HG03280 (cell line): ENCODE measurements around the gene HDAC5.
"Not testable (repeated sequence)": the region's sequence is repeated elsewhere in the genome, so short reads cannot be mapped to it uniquely, and the experiment has no call there.

Experiments used
- ATAC-seq: cut with Tn5 transposase; IDR thresholded peaks from one replicate; pipeline ENCODE4 v1.9.1; 2021; ENCODE audit warnings: mild to moderate bottlenecking, moderate library complexity; ENCODE audit not compliant: unreplicated experiment

Gene HDAC5

DNA sequence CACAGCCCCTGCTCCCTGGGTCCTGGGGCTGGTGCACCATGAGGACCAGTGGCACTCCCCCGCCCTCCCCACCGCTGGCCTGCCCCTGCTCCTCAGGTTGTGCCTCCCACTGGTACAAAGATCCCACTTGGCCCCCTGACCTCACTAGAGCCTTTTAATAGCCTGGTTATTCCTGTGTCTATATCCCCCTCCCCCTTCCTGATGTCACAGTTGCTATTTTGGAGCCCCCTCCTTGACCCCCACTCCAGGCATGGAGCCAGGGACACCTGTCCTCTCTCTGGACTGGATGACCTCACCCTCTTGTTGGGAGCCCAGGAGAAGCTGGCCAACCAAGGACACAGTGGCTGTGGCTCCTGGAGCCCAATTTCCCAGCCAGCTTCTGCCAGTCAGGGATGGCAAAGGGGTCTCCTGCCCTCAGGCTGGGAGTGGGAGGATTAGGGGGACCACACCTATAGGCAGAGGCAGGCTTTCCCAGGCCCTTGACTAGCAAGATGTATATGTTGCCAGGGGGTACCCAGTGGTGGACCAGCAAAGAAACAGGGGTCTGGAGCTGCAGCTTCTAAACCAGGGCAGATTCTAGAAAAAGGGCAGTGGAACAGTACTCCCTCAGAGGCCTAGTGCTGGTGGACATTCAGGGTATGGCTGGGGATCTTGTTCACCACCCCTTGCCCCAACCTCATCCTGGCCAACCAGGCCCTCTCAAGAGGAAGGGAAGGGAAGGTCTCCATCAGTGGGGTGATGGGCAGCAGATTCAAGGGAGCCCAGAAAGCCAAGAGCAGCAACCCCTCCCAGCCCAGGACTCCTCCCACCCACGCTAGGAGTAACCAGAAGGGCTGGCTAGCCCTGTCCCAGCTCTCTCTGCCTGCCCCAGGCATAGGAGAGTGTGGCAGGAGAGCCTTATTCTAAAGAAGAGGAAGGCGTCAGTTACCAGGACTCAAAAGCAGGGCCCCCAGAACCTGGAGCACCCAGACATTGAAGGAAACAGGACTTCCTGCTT lies 10.9 kb downstream of the HDAC5 start:
- no peak for ATAC-seq

DNA sequence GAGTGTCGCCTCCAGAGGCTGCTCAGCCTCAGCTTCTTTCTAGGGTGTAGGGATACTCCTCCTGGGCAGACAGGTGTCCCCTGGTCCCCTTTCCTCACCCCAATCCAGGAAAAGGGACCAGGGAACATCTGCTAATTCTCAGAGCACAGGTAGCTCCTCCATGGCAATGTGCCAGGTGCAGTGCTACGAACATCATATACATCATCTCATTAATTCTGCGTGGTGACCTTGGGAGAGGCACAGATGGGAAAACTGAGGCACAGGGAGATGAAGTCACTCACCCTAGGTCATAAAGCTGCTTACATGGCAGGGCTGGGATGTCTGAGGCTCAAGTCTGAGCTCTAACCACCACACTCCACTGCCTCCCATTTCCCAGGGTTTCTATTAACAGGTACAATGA lies 11.7 kb downstream of the HDAC5 start:
- no peak for ATAC-seq

DNA sequence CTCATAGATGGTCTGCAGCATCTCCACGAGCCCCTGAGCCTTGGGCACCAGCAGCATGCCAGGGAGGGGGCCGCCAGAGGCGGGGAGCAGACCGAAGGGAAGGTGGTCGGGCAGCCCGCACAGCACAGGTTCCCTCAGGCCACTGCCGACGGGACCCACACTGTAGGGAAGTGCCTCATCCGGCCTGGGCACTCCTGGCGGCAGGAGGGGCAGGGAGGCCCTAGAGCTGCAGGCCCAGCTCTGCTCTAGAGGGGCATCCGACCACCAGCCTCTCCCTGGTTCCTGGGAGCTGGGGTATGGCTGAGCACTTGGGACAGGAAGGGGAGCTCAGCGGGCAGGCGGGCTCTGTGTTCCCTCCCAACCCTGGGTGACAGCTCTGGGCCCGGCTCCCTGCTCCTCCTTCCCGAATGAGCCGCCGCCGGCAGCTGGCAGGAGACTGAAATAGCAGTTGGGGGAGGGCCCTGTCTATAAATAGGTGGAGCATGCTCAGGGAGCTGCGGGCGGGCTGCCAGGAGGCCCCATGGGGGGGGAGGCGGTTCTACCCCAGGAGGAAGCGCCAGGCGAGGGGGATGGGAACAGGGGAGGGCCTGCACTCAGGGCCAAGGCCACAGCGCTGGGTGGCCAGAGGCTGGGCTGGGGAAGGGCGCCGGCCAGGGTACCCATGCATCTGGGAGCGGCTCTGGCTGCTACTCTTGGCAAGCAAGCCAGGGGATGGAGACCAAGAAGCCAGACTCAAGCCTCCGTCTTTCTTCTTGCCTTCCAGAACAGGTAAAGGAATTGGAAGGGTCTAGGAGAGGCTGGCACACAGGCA lies 12.4 kb downstream of the HDAC5 start:
- ATAC-seq = no peak

DNA sequence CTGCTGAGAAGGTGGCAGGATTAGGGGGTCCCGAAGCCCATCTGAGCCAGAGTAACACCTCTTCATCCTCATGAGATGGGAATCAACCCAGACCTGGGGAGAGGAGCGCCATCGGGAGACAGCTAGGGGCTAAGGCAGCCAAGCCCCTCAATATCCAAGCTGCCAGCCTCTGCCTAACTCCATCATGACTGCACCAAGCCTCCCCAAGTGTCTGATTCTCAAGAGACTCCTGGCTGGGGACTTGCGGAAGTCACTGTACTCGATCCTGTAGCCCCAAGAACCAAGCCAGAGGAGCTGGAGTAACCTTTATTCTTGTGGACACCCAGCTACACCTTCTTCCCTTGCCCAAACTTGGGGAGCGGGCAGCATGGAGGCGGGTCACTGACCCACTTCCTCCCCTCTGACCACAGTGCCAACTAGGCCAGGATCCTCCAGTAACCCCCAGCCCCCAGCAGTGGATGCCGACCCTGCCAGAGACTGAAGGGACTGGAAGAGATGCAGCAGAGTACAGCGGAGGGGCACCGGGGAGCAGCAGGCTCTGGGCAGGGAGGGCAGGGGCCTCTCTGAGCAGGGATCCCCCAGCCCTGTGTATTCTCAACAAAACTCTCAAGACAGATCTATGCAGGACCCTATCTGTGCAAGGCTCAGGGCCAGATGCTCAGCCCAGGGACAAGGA lies 13.3 kb downstream of the HDAC5 start:
- ATAC-seq = no peak

DNA sequence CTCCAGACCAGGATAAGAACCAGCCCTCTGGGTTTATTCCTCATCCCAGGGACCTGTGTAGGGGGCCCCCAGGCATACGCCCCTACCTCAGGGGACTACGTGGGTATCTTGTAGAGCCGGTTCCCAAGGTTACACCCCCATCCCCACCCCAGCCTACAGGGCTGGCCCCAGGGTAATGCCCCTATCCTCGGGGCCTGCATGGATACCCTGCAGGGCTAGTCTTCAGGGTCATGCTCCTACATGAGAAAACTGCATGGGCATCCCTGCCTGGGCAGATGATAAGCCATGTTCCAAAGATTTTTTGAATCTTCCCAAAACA lies 14.2 kb downstream of the HDAC5 start:
- ATAC-seq = no peak

DNA sequence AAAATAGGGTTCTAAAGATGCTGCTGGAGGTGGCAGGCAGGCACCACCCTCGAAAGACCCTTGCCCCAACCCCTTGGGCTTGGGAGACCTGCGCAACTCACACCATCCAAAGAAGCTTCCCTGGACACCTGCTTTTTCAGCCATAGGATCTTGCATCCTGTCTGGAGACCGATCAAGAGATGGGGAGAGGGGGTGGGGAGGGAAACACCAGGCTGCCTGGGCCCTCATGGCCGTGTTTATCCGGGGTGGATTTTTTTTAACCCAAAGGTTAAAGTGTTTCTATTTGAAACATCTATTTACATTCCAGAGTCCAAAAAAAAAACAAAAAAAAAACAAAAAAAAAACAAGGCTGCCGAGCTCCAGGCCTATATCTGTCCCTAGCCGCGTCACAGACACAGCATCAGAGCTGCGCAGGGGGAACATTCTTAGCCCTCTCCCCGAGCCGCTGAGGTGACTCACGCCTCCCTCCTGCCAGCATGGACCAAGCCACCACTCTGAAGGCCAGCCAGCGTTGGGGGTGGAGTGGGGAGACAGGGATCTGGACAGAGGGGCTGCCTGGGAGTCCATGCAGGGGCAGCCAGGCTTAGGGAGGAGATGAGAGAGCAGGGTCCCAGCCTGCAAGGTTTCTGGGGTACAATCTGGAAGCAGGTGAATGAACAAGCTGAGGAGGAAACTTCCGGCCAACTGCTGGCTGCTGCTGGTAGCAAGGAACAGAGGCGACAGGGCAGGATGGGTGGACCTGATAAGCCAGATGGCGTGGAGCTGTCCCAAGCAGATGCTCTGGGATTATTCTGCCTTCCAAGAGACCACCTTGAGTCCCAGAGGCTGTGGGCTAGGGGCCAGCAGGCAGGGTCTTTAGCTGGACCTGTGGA lies 14.8 kb downstream of the HDAC5 start:
- ATAC-seq = no peak

DNA sequence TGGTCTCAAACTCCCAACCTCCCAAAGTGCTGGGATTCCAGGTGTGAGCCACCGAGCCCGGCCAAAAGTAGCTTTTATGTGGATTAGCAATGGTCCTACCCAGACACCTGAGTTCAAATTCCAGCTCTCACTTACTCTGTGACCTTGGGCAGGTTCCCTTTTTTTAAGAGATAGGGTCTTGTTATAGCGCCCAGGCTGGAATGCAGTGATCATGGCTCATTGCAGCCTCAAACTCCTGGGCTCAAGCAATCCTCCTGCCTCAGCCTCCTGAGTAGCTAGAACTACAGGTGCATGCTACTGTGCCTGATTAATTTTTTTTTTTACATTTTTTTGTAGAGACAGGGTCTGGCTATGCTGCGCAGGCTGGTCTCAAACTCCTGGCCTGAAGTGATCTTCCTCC lies 16.6 kb downstream of the HDAC5 start:
- no peak for ATAC-seq

DNA sequence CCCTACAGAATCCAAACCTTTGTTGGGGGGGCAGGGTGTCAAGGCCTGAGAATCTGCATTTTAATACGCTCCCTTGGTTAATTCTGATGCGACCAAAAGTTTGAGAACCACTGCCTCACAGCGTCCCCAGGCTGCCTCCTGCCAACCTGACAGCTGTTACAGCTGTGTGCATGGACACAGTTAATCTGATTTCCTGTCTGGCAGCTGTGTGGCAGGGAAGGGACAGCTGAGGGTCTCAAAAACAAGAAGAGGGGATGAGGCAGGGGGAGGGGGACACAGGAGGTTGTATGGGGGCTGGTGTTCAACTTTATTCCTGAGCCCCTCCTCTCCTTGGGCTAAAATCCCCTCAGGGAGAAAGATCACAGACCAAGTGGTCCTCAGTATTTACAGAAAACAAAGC lies 17.5 kb downstream of the HDAC5 start:
- ATAC-seq = no peak

DNA sequence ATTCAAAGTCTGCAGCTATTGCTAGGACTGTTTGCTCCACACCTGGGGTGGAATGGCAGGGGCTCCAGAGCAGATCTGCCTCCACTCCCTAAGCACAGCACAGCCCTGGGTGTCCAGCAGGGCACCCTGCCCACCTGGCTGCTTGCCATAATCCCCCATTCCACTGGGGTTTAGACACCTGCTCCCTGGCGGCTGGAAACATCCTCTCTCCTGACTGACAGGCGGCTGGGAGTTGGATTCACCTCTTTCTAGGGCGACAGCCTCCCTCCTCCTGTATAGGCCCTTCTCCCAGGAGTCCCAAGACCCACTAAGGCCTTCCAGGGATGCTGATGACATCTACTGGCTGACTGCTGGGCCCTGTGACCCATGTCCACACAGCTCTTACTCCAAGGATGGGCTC lies 18.0 kb downstream of the HDAC5 start:
- no peak for ATAC-seq

DNA sequence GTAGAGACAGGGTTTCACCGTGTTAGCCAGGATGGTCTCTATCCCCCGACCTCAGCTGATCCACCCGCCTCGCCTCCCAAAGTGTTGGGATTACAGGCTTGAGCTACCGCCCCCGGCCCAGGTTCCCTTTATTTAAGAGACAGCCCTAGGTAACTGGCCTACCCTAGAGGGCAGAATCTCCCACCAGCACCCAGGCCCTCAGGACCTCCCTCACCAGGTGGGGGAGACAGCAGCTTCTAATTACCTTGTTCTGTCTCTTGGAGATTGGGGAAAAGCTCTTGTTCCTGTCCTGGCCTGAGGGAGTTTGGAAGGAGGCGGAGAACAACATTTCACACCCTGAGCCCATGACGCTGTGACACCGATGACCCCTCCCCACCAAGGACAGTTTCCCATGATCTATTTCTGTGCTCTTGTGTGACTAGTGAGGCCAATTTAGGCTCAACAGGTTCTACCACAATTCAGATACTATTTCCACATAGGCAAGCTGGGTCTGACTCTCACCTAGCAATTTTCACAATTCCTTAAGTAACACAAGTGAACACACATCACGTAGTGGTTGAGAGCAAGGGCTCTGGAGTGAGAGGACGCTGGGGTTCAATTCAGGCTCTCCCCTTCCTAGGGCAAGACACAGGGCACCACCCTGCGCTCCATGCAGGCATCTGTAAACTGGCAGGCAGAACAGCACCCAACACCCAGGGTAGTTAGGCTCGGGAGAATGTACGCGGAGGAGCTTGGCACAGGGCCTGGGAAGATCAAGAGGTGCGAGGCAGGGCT lies 20.4 kb downstream of the HDAC5 start:
- ATAC-seq = no peak

DNA sequence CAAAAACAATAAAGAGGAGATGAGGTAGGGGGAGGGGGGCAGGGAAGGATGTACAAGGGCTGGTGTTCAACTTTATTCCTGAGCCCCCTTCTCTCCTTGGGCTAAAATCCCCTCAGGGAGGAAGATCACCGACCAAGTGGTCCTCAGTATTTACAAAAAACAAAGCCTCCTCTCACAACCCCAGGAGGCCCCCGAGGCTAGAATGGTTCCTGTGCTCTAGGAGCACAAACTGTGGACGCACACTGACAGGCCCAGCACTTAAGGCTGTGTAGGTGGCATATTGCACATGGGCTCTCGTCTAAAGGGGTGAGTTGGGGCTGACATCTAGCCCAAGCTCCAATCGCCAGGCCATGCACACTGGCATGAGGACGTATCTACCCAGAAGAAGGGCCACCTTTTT lies 21.6 kb downstream of the HDAC5 start:
- not testable (repeated sequence) for ATAC-seq

DNA sequence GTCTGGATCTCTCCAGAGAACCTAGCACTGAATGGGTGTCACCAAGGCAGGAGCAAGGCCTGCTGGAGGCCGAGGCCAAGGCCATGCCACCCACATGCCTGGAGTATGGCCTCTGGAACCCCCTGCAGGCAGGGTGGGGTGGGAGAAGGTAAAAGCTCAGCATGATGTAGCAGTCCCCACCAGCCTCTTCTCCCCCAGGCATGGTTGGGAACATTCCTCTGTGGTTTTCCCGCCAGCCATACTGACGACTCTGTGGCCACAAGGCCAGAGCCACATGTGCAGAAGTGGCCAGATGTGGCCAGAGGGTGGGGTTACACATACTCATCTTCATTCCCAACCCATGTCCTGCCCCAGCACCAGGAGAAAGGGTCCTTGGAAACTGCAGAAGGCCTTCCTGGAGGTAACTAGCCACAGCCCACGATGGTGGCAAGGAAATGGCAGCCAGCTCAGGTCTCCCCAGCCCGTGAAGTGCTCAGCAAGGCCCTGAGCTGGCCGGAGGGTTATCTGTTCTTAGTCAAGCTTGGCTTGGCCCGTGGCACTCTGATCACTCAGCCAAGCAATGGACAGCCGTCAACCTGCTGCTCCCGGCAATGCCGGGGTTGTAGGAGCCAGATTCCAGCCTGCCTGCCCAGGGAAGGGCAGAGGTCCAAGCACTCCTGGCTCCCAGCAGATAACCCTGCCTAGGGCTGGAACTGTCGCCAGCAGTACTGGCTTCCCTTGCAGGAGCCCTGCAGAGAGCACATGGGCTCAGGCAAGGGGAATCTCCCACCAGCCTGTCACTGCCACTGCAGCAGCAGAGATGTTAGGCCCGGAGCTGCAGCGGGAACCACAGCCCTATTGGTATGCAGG lies 26.1 kb downstream of the HDAC5 start:
- no peak for ATAC-seq

DNA sequence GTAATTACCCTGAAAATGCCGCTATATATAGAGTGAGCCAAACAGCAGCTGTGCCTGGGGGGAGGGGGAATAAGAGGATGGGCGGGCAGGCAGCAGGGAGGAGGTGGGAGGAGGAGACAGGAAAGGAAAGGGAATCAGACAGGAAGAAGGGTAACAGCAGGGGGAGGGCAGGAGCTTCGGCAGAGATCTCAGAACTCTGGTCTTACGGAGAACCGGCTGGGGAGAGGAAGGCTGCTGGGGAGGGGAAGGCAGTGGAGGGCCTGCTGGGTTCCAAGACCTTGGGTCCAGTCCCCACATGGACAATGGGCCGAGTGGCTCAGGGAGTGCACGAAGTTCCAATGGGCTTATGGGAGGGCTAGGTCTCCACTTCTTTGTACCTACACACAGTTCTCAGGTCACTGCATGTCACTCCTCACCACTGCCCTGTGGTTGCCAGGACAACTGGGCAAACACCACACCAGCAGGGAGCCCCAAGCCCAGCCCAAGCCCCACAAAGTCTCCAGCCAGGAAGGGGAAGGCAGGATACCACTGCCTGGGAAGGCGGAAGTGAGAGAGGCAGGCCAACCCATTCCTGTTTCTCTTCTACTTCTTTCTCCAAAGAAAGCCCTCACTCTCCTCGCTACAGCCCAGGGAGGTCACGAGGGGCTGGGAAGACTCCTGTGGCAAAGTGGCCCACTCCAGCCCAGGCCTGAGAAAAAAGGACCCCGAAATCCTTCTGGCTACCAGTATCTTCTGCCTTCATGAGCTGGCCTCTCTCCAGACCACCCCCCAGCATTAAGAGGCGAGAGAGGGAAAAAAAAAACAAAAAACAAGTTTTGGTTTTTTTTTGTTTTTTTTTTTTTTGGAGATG lies 27.6 kb downstream of the HDAC5 start:
- ATAC-seq = no peak

DNA sequence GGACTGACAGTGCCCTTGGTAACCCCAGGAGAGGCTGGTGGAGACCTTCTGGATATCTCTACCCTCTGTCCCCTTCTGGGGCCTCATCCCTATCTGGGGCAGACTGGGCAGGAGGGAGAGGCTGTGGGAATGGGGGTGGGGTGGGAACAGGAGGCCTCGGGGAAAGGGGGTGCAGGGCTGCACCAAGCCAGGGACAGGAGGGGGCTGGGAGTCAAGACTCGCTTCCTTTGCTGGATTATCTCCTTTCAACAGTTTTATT lies 28.1 kb downstream of the HDAC5 start:
- no peak for ATAC-seq

DNA sequence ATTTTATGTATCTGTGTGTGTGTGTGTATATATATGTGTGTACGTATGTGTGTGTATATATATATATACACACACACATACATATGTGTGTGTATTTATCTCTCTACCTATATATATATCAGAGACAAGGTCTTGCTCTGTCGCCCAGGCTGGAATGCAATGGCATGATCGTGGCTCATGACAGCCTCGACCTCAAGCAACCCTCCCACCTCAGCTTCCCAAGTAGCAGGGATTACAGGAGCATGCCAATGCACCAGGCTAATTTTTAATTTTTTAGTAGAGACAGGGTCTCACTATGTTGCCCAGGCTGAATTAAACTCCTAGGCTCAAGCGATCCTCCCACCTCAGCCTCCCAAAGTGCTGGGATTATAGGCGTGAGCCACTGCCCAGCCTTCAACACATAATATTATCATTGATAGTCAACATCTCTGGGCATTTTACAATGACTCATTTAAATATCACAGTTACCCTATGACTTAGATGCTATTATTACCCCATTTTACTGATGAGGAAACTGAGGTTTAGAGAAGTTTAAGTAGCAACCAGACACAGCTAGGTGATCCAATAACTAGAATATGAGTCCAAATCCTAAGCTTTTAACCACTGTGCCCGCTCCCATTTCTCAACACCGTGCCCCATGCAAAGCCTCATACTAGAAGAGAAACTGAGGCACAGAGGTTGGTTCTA lies 28.6 kb downstream of the HDAC5 start:
- ATAC-seq = no peak

DNA sequence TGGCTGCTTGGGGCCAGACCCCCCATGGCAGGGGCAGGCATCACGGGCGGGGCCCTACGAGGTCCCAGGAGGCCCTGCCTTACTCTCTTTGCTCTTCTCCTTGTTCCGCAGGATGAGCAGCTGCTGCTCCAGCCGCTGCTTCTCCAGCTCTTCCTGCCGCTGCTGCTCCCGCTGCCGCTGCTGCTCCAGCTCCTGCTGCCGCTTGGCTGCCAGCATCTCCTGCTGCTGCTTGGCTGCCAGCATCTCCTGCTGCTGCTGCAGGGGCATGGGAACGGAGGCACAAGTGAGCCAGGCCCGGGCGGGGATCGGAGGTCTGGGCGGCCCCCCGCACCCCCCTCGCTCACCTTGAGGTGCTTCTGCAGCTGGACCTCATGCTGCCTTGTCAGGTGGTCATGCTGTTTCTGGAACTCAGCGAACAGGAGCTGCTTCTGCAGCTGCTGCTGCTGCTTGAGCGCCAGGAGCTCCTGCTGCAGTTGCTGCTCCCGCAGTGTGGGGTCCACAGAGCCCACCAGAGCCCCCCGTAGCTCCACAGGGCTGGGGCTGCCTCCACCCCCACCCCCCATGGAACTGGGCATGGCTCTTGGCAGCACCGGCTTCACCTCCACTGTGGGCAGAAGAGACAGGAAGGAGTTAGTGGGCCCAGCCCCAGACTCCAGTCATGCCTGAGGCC lies 30.1 kb downstream of the HDAC5 start:
- no peak for ATAC-seq

DNA sequence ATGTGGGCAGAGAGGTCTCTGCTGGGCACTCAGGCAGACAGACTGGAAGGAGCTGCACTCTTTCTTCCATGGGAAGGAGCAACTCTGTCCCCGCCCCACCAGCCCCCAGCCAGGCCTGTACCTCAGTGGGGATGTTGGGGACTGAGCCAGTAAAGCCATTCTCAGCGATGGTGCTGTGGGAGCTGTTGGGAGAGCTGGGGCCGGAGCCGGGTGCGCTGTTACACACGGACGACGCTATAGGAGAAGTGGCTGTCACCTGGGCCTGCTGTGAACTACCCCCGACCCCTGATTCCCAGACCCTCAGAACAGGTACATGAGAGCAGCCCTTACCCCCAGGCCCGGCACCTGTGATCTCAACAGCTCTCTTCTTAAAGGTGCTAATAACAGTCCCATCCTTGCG lies 31.4 kb downstream of the HDAC5 start:
- ATAC-seq = no peak
